ENCODE data around the gene MICU1.
"Not testable (repeated sequence)": the region's sequence is repeated elsewhere in the genome, so short reads cannot be mapped to it uniquely, and the experiment has no call there.

The MICU1 gene

DNA sequence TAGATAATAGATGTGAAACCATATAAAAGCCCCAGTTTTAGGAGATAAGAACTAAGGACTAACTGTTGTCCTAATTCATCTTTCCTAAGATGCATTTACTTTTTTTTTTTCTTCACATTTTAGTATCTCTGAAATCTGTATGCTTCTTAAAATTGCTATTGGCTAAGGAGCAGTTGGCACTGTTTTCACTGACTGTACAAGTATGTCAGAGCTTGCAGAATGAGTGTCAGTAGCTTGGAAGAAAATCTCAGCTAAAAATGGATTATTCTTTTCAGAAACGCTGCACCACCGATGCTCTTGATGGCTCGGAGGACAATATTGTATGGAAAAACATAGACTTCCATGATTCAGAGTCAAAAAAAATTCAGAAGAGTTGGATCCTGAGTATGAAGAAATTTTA, 180.0 kb downstream of the MICU1 start:
- DNase-seq (ENCODE audit: low read depth in 2 of 2), result no peak

DNA sequence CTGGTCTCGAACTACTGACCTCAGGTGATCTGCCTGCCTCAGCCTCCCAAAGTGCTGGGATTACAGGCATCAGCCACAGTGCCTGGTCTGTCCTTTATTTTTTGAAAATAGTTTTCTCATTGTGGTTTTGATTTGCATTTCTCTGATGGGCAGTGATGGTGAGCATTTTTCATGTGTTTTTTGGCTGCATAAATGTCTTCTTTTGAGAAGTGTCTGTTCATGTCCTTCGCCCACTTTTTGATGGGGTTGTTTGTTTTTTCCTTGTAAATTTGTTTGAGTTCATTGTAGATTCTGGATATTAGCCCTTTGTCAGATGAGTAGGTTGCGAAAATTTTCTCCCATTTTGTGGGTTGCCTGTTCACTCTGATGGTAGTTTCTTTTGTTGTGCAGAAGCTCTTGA, 182.9 kb downstream of the MICU1 start:
- DNase-seq (ENCODE audit: low read depth in 2 of 2), result not testable (repeated sequence)

DNA sequence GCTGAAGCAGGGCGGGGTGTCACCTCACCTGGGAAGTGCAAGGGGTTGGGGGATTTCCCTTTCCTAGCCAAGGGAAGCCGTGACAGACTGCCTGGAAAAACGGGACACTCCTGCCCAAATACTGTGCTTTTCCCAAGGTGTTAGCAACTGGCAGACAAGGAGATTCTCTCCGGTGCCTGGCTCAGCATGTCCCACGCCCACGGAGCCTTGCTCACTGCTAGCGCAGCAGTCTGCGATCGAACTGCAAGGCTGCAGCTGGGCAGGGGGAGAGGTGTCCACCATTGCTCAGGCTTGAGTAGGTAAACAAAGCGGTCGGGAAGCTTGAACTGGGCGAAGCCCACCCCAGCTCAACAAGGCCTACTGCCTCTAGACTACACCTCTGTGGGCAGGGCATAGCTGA, 190.3 kb downstream of the MICU1 start:
- no peak for DNase-seq (ENCODE audit: low read depth in 2 of 2)

DNA sequence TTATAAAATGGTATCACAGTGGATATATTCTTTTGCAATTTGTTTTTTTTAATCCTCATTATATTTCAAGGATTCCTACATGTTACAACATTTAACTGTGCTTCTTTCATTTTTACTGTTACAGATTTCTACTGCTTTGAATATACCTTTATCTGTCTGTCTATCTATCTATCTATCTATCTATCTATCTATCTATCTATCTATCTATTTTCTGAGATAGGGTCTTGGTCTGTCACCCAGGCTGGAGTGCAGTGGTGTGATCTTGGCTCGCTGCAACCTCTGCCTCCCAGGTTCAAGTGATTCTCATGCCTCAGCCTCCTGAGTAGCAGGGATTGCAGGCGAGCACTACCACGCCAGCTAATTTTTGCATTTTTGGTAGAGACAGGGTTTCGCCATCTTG, 194.9 kb downstream of the MICU1 start:
- not testable (repeated sequence) for DNase-seq (ENCODE audit: low read depth in 2 of 2)

DNA sequence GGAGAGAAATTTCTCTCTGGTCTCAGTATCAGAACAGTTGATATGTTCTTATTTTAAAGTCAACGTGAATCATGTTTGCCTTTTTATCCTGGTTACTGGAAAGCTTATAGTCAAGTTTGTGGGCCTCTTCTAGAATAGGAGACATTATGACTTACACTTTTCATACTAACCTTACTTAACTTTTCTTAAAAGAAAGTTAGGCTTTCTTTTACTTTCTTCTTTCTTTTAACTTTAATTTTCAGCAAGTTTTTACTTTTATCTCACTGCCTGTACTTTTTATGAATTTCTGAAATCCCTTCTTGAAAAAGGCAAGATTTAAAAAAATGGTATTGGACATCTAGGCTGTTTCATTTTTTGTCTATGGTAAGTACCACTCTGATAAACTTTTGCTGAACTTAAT, 195.9 kb downstream of the MICU1 start:
- DNase-seq (ENCODE audit: low read depth in 2 of 2), result no peak

DNA sequence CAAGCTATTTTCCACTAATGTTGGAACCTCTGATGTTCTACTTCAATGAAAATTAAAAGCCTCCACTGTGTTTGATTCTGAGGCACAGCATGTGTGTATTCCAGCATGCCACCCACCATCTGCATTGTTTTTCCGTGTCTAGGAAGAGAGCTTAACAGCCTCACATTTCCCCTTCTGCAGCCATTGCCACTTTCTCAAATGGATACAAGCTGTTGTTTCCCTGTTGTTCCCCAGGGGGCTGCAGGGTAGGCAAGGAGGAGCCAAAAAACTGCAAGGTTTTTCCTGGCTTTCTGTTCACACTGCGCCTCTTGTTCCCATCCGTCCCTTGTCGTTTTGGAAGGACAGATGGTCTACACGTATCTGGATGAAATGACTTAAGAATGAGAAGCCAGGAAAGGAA, 198.9 kb downstream of the MICU1 start:
- no peak for DNase-seq (ENCODE audit: low read depth in 2 of 2)

DNA sequence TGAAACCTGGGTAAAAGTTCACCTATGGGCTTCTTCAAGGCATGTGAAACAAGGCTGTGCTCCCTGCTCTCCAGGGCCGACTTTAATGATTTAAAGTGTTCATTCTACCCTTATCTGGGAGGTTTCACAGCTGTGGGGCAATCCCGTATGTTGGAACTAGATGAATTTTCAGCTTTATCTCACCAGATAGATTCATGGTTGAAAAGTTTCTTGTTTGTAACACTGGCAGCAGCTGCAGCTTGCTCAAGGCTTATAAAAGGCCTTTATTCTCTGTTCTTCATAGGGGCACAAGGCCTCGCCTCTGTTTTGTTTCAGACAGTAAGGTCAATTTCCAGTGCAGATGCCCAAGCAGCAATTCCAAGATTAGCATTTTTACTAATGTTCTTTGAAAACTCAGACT, 200.7 kb downstream of the MICU1 start:
- DNase-seq (ENCODE audit: low read depth in 2 of 2), result no peak

DNA sequence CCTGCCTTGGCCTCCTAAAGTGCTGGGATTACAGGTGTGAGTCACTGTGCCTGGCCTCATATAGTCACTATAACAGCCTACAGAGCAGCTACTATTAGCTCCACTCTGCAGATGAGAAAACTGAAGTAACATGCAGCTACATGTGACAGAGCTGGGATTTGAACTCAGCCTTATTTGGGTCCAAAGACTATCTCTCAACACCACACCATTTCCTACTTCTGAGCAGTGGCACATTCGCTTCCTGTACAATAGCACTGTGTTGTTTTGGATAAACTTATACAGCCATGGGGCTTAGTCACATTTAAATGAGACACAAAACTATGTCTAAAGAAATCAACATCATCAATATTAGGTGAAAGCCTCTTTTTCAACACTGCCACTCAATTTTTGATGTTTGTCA, 201.3 kb downstream of the MICU1 start:
- DNase-seq (ENCODE audit: low read depth in 2 of 2), result no peak

DNA sequence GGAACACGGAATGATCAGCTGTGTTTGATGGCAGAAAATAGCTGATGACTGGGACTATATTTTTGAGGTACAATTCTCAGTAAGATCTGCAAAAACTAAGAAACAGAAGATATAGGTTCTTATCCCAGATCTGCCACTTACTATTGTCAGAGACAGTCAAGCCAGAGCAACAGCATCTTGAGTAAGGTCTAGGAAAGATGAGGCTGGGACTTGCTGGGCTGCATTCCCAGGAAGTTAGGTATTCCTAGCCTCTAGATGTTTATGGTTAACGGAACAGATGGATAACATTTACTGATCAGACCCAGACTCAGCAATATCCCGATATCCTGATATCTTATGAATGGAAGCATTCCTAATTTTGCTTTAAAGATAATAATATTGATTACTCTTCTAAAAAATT, 202.5 kb downstream of the MICU1 start:
- no peak for DNase-seq (ENCODE audit: low read depth in 2 of 2)

DNA sequence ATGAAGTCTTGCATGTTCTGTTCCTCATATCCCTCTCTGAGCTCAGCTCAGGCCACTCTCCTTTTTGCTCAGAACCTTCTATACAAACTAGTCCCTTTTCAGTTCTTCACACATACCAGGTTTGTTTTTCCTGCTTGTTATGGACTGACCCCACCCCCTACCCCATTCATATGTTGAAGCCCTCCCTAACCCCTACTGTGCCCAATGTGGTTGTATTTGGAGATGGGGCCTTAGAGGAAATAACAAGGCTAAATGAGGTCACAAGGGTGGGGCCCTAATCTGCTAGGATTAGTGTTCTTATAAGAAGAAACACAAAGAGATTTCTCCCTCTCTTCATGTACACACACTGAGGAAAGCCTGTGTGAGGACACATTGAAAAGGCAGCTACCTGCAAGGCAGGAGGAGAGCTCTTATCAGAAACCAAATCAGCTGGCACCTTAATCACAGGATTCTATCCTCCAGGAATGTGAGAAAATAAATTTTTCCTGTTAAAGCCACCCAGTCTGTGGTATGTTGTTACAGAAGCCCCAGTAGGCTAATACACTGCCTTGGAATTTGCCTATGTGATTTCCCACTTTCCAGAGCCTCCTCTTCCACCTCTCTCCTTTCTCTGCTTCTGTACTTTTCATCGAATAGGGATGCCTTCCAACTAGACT, 203.9 kb downstream of the MICU1 start:
- DNase-seq (ENCODE audit: low read depth in 2 of 2), result no peak

DNA sequence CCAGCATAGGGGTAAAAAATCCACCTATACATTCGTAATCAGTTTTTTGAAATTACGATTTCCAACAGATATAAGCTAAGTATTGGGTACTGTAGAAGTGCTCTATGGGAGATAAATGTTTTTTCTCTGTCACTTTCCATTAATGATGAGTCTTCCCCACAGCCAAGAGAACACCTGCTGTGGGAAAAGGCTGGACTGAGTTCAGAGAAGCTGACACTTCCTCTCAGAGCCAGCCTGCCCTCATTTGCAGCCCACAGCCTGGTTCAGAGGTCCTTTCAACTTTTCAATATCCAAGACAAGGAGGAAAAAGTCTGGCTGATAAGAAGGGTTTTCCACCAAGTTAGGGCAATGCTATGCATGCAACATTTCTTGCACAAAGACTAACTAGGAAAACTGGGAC, 206.6 kb downstream of the MICU1 start:
- DNase-seq (ENCODE audit: low read depth in 2 of 2), result no peak

DNA sequence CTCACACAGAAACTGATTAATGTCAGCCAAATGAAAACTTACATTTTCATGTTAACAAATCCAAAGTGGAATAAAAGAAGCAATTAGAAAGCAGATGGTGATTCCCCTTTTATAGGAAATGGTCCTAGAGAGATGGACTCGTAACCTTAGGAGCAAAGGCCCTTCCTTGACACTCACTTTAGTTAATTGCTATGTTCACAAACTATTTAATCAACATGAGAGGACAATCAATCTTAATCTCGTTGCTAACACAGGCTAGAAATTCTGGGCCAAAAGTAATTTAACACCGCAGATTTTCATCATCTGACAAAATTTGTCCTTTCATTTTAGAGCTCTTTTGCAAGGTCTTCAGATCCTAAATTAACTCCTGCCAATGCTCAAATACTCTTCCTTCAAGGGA, 207.2 kb downstream of the MICU1 start:
- DNase-seq (ENCODE audit: low read depth in 2 of 2), result no peak

DNA sequence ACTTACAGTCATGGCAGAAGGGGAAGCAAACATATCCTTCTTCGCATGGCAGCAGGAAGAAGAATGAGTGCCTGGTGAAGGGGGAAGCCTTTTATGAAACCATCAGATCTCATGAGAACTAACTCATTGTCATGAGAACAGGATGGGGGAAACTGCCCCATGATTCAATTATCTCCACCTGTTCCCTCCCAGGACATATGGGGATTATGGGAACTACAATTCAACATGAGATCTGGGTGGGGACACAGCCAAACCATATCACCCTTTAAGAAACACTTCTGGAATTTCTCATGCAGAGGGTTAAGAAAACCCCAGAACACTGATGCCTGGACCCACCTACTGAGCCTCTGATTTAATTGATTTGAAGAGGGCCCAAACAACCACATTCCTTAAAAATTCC, 207.9 kb downstream of the MICU1 start:
- DNase-seq (ENCODE audit: low read depth in 2 of 2), result no peak

DNA sequence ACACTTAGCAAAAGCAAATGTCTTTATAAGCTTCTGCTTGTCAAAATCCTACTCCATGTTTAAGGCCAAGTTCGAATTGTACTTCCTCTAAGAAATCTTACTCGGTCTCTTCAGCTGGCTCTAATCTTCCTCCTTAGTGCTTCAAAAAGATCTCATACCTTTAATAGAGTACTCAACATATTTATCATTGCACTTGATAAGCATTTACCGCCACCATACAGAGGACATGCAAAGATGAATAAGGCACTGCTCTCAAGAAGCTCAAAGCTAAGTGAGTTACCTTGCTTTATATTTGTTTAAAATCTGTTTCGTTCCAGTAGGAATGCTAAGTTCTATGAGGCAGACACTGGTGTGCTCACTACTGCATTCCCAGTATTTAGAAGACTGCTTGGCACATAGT, 209.2 kb downstream of the MICU1 start:
- no peak for DNase-seq (ENCODE audit: low read depth in 2 of 2)

DNA sequence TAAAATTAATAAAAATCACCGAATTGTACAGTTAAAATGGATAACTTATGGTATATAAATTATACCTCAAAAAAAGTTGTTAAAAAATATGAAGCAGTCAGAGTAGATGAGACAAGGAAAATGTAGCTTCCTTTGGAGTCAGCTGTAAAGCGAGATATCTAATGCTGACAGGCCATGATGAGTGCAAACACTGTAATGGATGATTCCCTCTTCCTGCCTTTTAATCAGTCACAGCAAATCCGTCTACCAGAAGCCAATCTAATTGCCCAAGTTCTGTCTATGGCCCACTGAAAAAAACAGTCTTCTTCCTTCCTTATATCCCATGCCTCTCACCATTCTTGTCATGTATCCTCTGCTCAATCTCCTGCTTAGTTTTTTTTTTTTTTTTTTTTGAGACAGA, 211.2 kb downstream of the MICU1 start:
- no peak for DNase-seq (ENCODE audit: low read depth in 2 of 2)

DNA sequence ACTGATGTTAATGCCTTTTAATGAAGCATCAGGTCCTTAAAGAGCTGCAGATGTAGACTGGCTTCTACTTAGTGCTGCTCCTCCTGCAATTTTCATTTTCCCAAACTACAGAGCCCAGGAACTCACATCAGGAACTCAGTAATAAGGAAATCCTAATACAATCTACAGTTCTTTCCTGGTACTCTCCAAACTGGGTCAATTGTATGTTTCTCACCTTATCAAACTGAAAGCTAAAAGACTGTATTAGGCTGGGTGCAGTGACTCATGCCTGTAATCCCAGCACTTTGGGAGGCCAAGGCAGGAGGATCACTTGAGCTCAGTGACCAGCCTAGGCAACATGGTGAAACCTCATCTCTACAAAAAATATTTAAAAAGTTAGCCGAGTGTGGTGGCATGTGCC, 216.7 kb downstream of the MICU1 start:
- no peak for DNase-seq (ENCODE audit: low read depth in 2 of 2)

DNA sequence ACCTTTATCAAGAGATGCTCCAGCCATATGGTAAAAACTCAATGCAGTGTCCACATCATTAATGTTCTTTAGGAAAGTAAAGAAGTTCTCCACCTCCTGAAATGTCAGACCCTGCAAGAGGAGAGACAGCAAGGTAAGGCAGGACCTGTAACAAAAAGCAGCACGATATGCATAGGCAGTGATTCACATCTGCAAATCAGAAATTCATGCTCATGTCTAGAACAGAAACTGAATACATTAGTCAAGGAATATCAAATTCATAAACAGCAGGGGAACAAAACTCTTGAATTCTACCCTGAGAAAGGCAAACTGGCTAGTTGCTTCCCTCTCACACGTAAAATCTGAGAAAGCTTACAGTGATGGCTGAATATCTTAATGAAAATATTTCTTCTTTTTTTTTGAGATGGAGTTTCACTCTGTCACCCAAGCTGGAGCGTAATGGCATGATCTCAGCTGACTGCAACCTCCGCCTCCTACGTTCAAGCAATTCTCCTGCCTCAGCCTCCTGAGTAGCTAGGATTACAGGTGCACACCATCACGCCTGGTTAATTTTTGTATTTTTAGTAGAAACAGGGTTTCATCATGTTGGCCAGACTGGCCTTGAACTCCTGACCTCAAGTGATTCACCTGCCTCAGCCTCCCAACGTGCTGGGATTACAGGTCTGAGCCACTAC, 217.8 kb downstream of the MICU1 start:
- DNase-seq (ENCODE audit: low read depth in 2 of 2), result no peak

DNA sequence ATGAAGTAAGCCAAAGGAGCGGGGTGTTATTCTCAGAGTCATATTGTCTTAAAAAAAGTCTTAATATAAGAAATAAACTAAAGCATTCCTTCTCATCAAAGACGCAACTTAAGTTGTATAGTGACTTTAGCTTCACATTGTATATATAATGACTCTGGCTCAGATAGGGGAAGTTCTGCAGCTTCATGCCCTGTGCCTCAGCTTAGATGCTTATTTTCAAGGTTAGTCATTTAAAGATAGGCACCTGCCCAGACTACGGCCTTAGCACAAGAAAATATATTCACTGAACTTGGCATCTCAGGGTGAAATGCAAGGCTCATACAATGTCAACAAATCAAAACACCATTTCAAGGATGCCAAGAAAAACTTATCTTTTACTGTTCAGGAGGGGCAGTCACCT, 218.4 kb downstream of the MICU1 start:
- DNase-seq (ENCODE audit: low read depth in 2 of 2), result no peak

DNA sequence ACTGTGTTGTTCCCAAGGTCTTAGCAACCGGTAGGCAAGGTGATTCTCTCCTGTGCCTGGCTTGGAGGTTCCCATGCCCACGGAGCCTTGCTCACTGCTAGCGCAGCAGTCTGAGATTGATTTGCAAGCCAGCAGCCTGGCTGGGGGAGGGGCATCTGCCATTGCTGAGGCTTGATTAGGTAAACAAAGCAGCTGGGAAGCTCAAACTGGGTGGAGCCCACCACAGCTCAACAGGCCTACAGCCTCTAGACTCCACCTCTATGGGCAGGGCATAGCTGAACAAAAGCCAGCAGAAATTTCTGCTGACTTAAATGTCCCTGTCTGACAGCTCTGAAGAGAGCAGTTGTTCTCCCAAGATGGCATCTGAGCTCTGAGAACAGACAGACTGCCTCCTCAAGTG, 230.3 kb downstream of the MICU1 start:
- not testable (repeated sequence) for DNase-seq (ENCODE audit: low read depth in 2 of 2)

DNA sequence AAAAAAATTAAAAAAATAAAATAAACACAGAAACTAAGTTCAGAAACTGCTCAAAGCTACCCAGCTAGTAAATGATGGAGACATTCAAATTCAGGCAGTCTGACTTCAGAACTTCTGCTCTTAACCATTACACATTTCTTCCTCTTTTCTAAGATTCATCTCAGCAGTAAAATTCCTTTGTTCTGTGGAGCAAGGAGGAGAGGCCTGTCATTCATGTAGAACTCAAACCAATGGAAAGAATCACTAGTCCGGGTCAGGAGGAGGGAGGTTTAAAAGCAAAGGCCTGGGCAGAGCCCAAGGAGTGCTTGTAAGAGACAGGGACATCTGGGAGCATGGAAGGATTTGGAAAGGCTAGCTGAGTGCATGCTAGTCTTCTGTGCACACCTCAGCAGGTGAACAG, 233.3 kb downstream of the MICU1 start:
- no peak for DNase-seq (ENCODE audit: low read depth in 2 of 2)

DNA sequence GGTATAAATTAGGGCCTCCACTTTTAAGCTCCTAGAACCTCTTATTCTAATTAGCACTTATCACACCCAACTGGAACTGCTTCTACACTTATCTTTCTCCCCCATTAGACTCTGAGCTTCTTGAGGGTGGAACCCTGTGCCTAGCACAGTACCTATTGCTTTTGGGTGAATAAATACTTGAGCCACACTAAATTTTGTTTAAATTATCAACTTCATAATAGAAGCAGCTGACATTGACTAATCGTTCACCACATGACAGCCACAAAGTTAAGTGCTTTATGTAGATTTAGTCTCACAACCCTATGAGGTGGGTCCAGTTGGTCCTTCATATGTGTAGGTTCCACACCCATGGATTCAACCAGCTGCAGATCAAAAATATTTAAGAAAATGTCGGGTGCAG, 235.1 kb downstream of the MICU1 start:
- no peak for DNase-seq (ENCODE audit: low read depth in 2 of 2)

DNA sequence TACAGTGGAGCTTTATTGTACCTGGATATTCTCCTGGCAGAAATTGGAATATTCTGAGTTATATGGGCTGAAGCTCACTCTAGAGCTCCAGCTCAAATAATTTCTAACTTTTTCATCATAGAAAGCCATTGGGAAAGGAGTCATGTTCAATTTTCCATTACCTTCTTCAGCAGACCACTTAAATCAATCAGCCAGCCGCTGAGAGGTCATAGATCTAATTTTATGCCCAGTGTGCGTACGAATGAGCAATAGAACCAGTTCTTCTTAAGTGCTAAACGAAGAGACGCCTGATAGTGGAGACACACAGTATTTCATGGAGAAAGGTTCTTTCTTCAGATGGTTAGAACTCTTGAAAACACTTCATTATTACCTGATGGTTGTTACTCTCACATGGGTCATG, 236.2 kb downstream of the MICU1 start:
- no peak for DNase-seq (ENCODE audit: low read depth in 2 of 2)

DNA sequence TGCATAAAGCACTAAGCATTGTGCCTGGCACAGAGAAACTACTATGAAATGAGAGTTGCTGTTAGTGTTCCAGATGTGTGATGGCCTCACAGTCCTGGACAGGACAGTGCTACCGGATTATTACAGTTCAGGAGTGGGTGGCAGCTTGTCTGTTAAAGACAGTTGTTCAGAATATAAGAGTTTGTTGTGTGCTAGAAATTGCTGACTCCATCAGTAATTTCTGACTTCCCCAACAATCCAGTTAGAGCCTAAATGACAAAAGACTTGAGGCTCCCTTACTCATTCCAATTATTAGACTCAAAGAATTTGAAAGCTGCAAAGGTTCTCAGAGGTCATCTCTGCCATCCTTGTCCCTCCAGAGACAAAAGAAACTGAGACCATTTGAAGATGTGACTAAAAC, 236.9 kb downstream of the MICU1 start:
- DNase-seq (ENCODE audit: low read depth in 2 of 2), result no peak

DNA sequence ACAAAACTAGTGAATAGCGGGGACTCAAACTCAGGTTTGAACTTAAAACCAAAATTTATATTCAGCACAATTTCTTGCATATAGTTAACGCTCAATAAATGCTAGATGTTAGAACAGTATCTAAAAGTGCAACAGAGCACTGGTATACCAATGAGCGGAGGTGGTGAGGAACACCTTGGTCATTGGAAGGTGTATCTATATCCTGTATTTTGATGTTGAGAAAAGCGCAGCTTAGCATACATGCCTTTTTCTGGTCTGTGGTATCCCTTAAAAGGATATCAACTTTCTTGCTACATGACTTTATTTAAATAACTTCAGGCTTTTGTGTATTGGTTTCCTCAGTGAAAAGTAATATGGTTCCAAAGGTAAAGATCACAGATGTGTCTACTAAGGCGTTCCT, 237.8 kb downstream of the MICU1 start:
- DNase-seq (ENCODE audit: low read depth in 2 of 2), result no peak
